Measurements from ENCODE around the gene ARGLU1. TPM values are rescaled to one million over a fixed set of nuclear protein-coding genes. Genes with fewer than 3 reads are reported as not detected.

The ARGLU1 gene
- total RNA-seq, 1 experiment from 2014 or later: 96.9 TPM

DNA sequence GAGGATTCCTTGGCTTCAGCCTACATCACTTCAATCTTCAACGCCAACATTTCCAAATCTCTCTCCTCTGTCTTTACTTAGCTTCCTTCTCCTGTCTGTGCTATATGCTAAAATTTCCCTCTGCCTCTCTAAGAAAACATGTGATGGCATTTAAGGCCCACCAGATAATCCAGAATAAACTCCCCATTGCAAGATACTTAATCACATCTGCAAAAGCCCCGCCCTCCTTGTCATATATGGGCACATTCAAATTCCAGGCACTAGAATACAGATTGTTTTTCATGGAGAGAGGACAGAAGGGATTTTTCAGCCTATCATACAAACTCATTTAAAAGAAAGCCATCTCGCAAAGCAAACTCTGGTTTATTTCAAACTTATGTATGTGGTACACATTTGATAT is 16.2 kb downstream of the ARGLU1 start:
- Histone ChIP-seq H3K79me1 (ENCODE audit: insufficient read depth, low read depth, low read length, poor library complexity, severe bottlenecking) (peaks cover 6% of the 10 kb centered on the region), H4K8ac (replicated peaks; ENCODE audit: insufficient read length, low read depth, low read length) (no peak overlapping the region), H2AFZ (ENCODE audit: low read length) (no peak overlapping the region), H3K4me2 (ENCODE audit: insufficient read depth, insufficient read length, low read length) (no peak overlapping the region), H3K9ac (ENCODE audit: extremely low read depth, insufficient read length, low read length) (no peak overlapping the region), H3K27ac (ENCODE audit: insufficient read length, low read depth, low read length) (no peak overlapping the region), H2BK15ac (ENCODE audit: low read depth, low read length) (no peak overlapping the region), H3K23me2 (ENCODE audit: insufficient read length, low read depth, low read length, poor library complexity, severe bottlenecking) (no peaks in the 10 kb centered on the region), H3K18ac (ENCODE audit: insufficient read length, low read depth, low read length) (no peak overlapping the region), H2BK20ac (ENCODE audit: low read depth, low read length, poor library complexity, severe bottlenecking) (no peak overlapping the region), H2BK5ac (ENCODE audit: insufficient read length, low read length) (no peak overlapping the region), H3K56ac (ENCODE audit: insufficient read length, low read depth, low read length) (no peak overlapping the region), H2BK120ac (ENCODE audit: low read depth, low read length, poor library complexity, severe bottlenecking) (no peak overlapping the region), H2AK5ac (ENCODE audit: insufficient read length, low read length) (no peak overlapping the region), H3K9me3 (ENCODE audit: control insufficient read depth, low read depth, low read length) (no peaks in the 10 kb centered on the region), H3K14ac (ENCODE audit: insufficient read depth, low read length) (no peak overlapping the region), H3K4ac (ENCODE audit: low read depth, low read length) (no peak overlapping the region), H3K4me1 (ENCODE audit: insufficient read depth, low read length) (no peaks in the 10 kb centered on the region), H4K20me1 (ENCODE audit: control insufficient read depth, insufficient read depth, insufficient read length) (no peaks in the 10 kb centered on the region), H3T11ph (ENCODE audit: low read length) (no peak overlapping the region), H4K91ac (ENCODE audit: insufficient read length, low read depth, low read length) (no peak overlapping the region), H2BK12ac (ENCODE audit: insufficient read length, low read depth, low read length) (no peak overlapping the region), H3K23ac (ENCODE audit: insufficient read length, low read depth, low read length) (no peak overlapping the region), H3K79me2 (ENCODE audit: insufficient read depth, low read length) (peaks cover 15% of the 10 kb centered on the region), H3K27me3 (ENCODE audit: insufficient read depth, low read length) (no peaks in the 10 kb centered on the region), H4K5ac (ENCODE audit: insufficient read length, low read depth, low read length) (no peak overlapping the region)
- no peak overlapping the region for H3K27ac Mint-ChIP-seq
- WGBS (ENCODE audit: extremely low coverage, insufficient read length, low lambda C conversion rate): no CpG with 5 or more reads among the region's 3 CpGs
- no peaks in the 10 kb centered on the region for H3K9me3 Mint-ChIP-seq
- no peak for DNase-seq
- H3K4me1 Mint-ChIP-seq: no peaks in the 10 kb centered on the region
- TF ChIP-seq, protein P1, sequence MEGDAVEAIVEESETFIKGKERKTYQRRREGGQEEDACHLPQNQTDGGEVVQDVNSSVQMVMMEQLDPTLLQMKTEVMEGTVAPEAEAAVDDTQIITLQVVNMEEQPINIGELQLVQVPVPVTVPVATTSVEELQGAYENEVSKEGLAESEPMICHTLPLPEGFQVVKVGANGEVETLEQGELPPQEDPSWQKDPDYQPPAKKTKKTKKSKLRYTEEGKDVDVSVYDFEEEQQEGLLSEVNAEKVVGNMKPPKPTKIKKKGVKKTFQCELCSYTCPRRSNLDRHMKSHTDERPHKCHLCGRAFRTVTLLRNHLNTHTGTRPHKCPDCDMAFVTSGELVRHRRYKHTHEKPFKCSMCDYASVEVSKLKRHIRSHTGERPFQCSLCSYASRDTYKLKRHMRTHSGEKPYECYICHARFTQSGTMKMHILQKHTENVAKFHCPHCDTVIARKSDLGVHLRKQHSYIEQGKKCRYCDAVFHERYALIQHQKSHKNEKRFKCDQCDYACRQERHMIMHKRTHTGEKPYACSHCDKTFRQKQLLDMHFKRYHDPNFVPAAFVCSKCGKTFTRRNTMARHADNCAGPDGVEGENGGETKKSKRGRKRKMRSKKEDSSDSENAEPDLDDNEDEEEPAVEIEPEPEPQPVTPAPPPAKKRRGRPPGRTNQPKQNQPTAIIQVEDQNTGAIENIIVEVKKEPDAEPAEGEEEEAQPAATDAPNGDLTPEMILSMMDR (conservative IDR thresholded peaks at IDR 0.05): no peak
- H3K36me3 Mint-ChIP-seq (ENCODE audit: insufficient read depth in 1 of 3, low read depth in 3 of 3): peaks cover 60 to 73% (median 71%) of the 10 kb centered on the region in 3 experiments
- no peak overlapping the region for H3K4me3 Mint-ChIP-seq
- H3K27me3 Mint-ChIP-seq (ENCODE audit: low read depth): no peaks in the 10 kb centered on the region
